ENCODE data around the gene ELP4.

Gene ELP4

GRCh38 chr11:31479066-31479465, 30.5 kb upstream of the ELP4 start:
- ChIA-PET CTCF (interaction anchor here (0.6 kb wide), 1 partner anchor 238 kb away, joined by 3 read pairs; no protein-coding TSS in a partner anchor), POLR2A (no interaction called here)
- Histone ChIP-seq H3K4me1 (ENCODE audit: control insufficient read depth, insufficient read depth, low read length) (no peaks in the 10 kb centered on the region), H3K36me3 (ENCODE audit: control insufficient read depth in 2 of 2, insufficient read depth in 1 of 2, low read length in 2 of 2) (no peaks in the 10 kb centered on the region), H3K9me3 (ENCODE audit: control insufficient read depth, insufficient read depth, low read depth, low read length) (no peaks in the 10 kb centered on the region), H3K4me3 (ENCODE audit: low read depth, low read length) (no peak overlapping the region), H3K27ac (ENCODE audit: extremely low read depth, low read depth, low read length) (no peak overlapping the region)
- TF ChIP-seq ZNF549 (tag by site-specific recombination; IDR thresholded peaks at IDR 0.05) = no peak
- no peak for TF ChIP-seq ZNF776 (tag by site-specific recombination; IDR thresholded peaks at IDR 0.05; ENCODE audit: borderline replicate concordance)
- no peak for TF ChIP-seq ZNF501 (tag by site-specific recombination; IDR thresholded peaks at IDR 0.05)
- no peak for TF ChIP-seq ZNF548 (tag by site-specific recombination; IDR thresholded peaks at IDR 0.05)
- TF ChIP-seq ZNF626 (tag by site-specific recombination; IDR thresholded peaks at IDR 0.05) = no peak
- no peak for TF ChIP-seq ZNF585B (tag by site-specific recombination; IDR thresholded peaks at IDR 0.05)
- TF ChIP-seq EGR2 (tag by site-specific recombination; IDR thresholded peaks at IDR 0.05; ENCODE audit: low read depth) = no peak

- Histone ChIP-seq H3K4me3 (ENCODE audit: low read depth, low read length) (no peak overlapping the region), H3K9me3 (ENCODE audit: control insufficient read depth, insufficient read depth, low read depth, low read length) (no peaks in the 10 kb centered on the region), H3K27ac (ENCODE audit: extremely low read depth, low read depth, low read length) (no peak overlapping the region), H3K36me3 (ENCODE audit: control insufficient read depth in 2 of 2, insufficient read depth in 1 of 2, low read length in 2 of 2) (no peaks in the 10 kb centered on the region), H3K4me1 (ENCODE audit: control insufficient read depth, insufficient read depth, low read length) (no peaks in the 10 kb centered on the region)
- TF ChIP-seq FEZF1 (tag by site-specific recombination; IDR thresholded peaks at IDR 0.05) (no peak), KLF1 (tag by site-specific recombination; IDR thresholded peaks at IDR 0.05) (no peak), ZBTB44 (tag by site-specific recombination; IDR thresholded peaks at IDR 0.05) (no peak), ZNF513 (tag by site-specific recombination; IDR thresholded peaks at IDR 0.05) (no peak), ZBTB21 (tag by site-specific recombination; IDR thresholded peaks at IDR 0.05) (no peak), SCRT2 (tag by site-specific recombination; IDR thresholded peaks at IDR 0.05) (no peak), ZNF274 (IDR thresholded peaks at IDR 0.05; ENCODE audit: low read length) (no peak), ZNF274 (tag by site-specific recombination; IDR thresholded peaks at IDR 0.05; ENCODE audit: borderline replicate concordance) (no peak), ZNF837 (tag by site-specific recombination; IDR thresholded peaks at IDR 0.05) (no peak), ZBTB8A (tag by site-specific recombination; IDR thresholded peaks at IDR 0.05) (no peak), ZNF664 (tag by site-specific recombination; IDR thresholded peaks at IDR 0.05) (no peak), ZNF624 (tag by site-specific recombination; IDR thresholded peaks at IDR 0.05) (no peak)
- CTCF ChIA-PET = interaction anchor here (0.6 to 1.1 kb wide), 3 partner anchors 141 to 526 kb away, joined by 3 to 5 read pairs (median 3); no protein-coding TSS in a partner anchor
- POLR2A ChIA-PET = no interaction called here
Measured at GRCh38 chr11:31480930-31481329, 28.6 kb upstream of the ELP4 start.

GRCh38 chr11:31484497-31484896, 25.1 kb upstream of the ELP4 start:
- Histone ChIP-seq H3K4me3 (ENCODE audit: low read depth, low read length) (no peak overlapping the region), H3K9me3 (ENCODE audit: control insufficient read depth, insufficient read depth, low read depth, low read length) (no peaks in the 10 kb centered on the region), H3K27ac (ENCODE audit: extremely low read depth, low read depth, low read length) (no peak overlapping the region), H3K36me3 (ENCODE audit: control insufficient read depth in 2 of 2, insufficient read depth in 1 of 2, low read length in 2 of 2) (no peaks in the 10 kb centered on the region), H3K4me1 (ENCODE audit: control insufficient read depth, insufficient read depth, low read length) (no peaks in the 10 kb centered on the region)
- TF ChIP-seq IKZF3 (tag by site-specific recombination; IDR thresholded peaks at IDR 0.05) (no peak), ZNF311 (tag by site-specific recombination; IDR thresholded peaks at IDR 0.05; ENCODE audit: borderline replicate concordance) (no peak), ZNF621 (tag by site-specific recombination; IDR thresholded peaks at IDR 0.05) (no peak), ZNF610 (tag by site-specific recombination; IDR thresholded peaks at IDR 0.05; ENCODE audit: borderline replicate concordance) (no peak)
- CTCF ChIA-PET = interaction anchor here (1.9 kb wide), 1 partner anchor 157 kb away, joined by 7 read pairs; no protein-coding TSS in a partner anchor
- POLR2A ChIA-PET = no interaction called here

Data from HEK293 (cell line).